H9 (cell line): ENCODE measurements around the gene MSMP. TPM values are rescaled to one million over a fixed set of nuclear protein-coding genes. Genes with fewer than 3 reads are reported as not detected.

Experiments used
- DNase-seq: peaks from one replicate; pipeline ENCODE4 v3.0.0-alpha.2; 2017
- H2AFZ ChIP-seq: one replicate; pipeline ENCODE4 v1.6.1; 2013; ENCODE audit warnings: mild to moderate bottlenecking, low read length, control low read depth, moderate library complexity
- H2AK5ac ChIP-seq: 2 replicates; pipeline ENCODE4 v1.6.1; 2013; ENCODE audit warnings: low read length, control low read depth, mixed read lengths; ENCODE audit not compliant: insufficient read length
- H2BK120ac ChIP-seq: one replicate; pipeline ENCODE4 v1.6.1; 2013; ENCODE audit warnings: low read depth, mild to moderate bottlenecking, low read length, control low read depth, inconsistent platforms; ENCODE audit not compliant: poor library complexity, severe bottlenecking
- H2BK12ac ChIP-seq: 2 replicates; pipeline ENCODE4 v1.6.1; 2013; ENCODE audit warnings: low read length, control low read depth, mixed read lengths, low read depth; ENCODE audit not compliant: insufficient read length
- H2BK15ac ChIP-seq: 2 replicates; pipeline ENCODE4 v1.6.1; 2013; ENCODE audit warnings: low read depth, low read length, control low read depth
- H2BK20ac ChIP-seq: one replicate; pipeline ENCODE4 v1.6.1; 2013; ENCODE audit warnings: low read depth, mild to moderate bottlenecking, low read length, control low read depth, inconsistent platforms; ENCODE audit not compliant: poor library complexity, severe bottlenecking
- H2BK5ac ChIP-seq: 2 replicates; pipeline ENCODE4 v1.6.1; 2013; ENCODE audit warnings: low read length, control low read depth, mixed read lengths; ENCODE audit not compliant: insufficient read length
- H3K14ac ChIP-seq: 2 replicates; pipeline ENCODE4 v1.6.1; 2013; ENCODE audit warnings: low read length, control low read depth; ENCODE audit not compliant: insufficient read depth
- H3K18ac ChIP-seq: 2 replicates; pipeline ENCODE4 v1.6.1; 2013; ENCODE audit warnings: low read depth, mild to moderate bottlenecking, mixed read lengths, low read length, control low read depth; ENCODE audit not compliant: insufficient read length
- H3K23ac ChIP-seq: 2 replicates; pipeline ENCODE4 v1.6.1; 2013; ENCODE audit warnings: low read length, control low read depth, mixed read lengths, low read depth; ENCODE audit not compliant: insufficient read length
- H3K23me2 ChIP-seq: 2 replicates; pipeline ENCODE4 v1.6.1; 2013; ENCODE audit warnings: low read depth, mild to moderate bottlenecking, mixed read lengths, low read length, control low read depth; ENCODE audit not compliant: insufficient read length, poor library complexity, severe bottlenecking
- H3K27ac ChIP-seq: 2 replicates; pipeline ENCODE4 v1.5.1; 2013; ENCODE audit warnings: low read length, control low read depth, mixed read lengths, low read depth; ENCODE audit not compliant: insufficient read length
- H3K27me3 ChIP-seq: 2 replicates; pipeline ENCODE4 v1.6.1; 2013; ENCODE audit warnings: low read length, control low read depth, inconsistent platforms; ENCODE audit not compliant: insufficient read depth
- H3K4ac ChIP-seq: 2 replicates; pipeline ENCODE4 v1.6.1; 2013; ENCODE audit warnings: low read depth, mild to moderate bottlenecking, control low read depth, inconsistent platforms, low read length, moderate library complexity
- H3K4me1 ChIP-seq: 2 replicates; pipeline ENCODE4 v1.6.1; 2013; ENCODE audit warnings: low read length, control low read depth, inconsistent platforms; ENCODE audit not compliant: insufficient read depth
- H3K4me2 ChIP-seq: 2 replicates; pipeline ENCODE4 v1.6.1; 2013; ENCODE audit warnings: low read length, control low read depth, mixed read lengths; ENCODE audit not compliant: insufficient read length, insufficient read depth
- H3K56ac ChIP-seq: 2 replicates; pipeline ENCODE4 v1.6.1; 2013; ENCODE audit warnings: low read depth, mild to moderate bottlenecking, mixed read lengths, low read length, control low read depth; ENCODE audit not compliant: insufficient read length
- H3K79me1 ChIP-seq: 2 replicates; pipeline ENCODE4 v1.6.1; 2013; ENCODE audit warnings: low read depth, mild to moderate bottlenecking, moderate library complexity, low read length, control low read depth, inconsistent platforms; ENCODE audit not compliant: insufficient read depth, poor library complexity, severe bottlenecking
- H3K79me2 ChIP-seq: 2 replicates; pipeline ENCODE4 v1.6.1; 2013; ENCODE audit warnings: low read length, control low read depth, inconsistent platforms; ENCODE audit not compliant: insufficient read depth
- H3K9ac ChIP-seq: 2 replicates; pipeline ENCODE4 v1.6.1; 2013; ENCODE audit warnings: low read length, control low read depth, mixed read lengths; ENCODE audit not compliant: insufficient read length; ENCODE audit errors: extremely low read depth
- H3K9me3 ChIP-seq: one replicate; pipeline ENCODE4 v1.6.1; 2013; ENCODE audit warnings: low read depth, low read length, inconsistent platforms; ENCODE audit not compliant: control insufficient read depth
- H3T11ph ChIP-seq: one replicate; pipeline ENCODE4 v1.6.1; 2013; ENCODE audit warnings: mild to moderate bottlenecking, low read length, control low read depth, inconsistent platforms
- H4K20me1 ChIP-seq: one replicate; pipeline ENCODE4 v1.6.1; 2013; ENCODE audit not compliant: control insufficient read depth, insufficient read length, insufficient read depth
- H4K5ac ChIP-seq: 2 replicates; pipeline ENCODE4 v1.6.1; 2013; ENCODE audit warnings: low read depth, mild to moderate bottlenecking, mixed read lengths, low read length, control low read depth; ENCODE audit not compliant: insufficient read length
- H4K8ac ChIP-seq: replicated peaks from 2 replicates; pipeline ENCODE4 v1.6.1; 2013; ENCODE audit warnings: low read length, control low read depth, mixed read lengths, low read depth; ENCODE audit not compliant: insufficient read length
- H4K91ac ChIP-seq: 2 replicates; pipeline ENCODE4 v1.6.1; 2013; ENCODE audit warnings: low read depth, mild to moderate bottlenecking, moderate library complexity, mixed read lengths, low read length, control low read depth; ENCODE audit not compliant: insufficient read length
- H3K27ac Mint-ChIP-seq, 3 experiments: 2 replicates in 2 of 3; 3 replicates in 1 of 3; pipeline ENCODE4 v1.8.0; 2020 to 2021; ENCODE audit warnings: mixed read lengths in 3 of 3, mild to moderate bottlenecking in 1 of 3, moderate library complexity in 1 of 3
- H3K27me3 Mint-ChIP-seq: 2 replicates; pipeline ENCODE4 v1.8.0; 2021; ENCODE audit warnings: low read depth, mild to moderate bottlenecking, moderate library complexity, mixed read lengths
- H3K36me3 Mint-ChIP-seq, 3 experiments: 2 replicates in 2 of 3; 3 replicates in 1 of 3; pipeline ENCODE4 v1.8.0; 2020 to 2021; ENCODE audit warnings: low read depth in 3 of 3, mixed read lengths in 3 of 3; ENCODE audit not compliant: insufficient read depth in 1 of 3
- H3K4me1 Mint-ChIP-seq, 2 experiments: 2 replicates each; pipeline ENCODE4 v1.8.0; 2020; ENCODE audit warnings: mixed read lengths in 2 of 2
- H3K4me3 Mint-ChIP-seq, 2 experiments: 2 replicates in 1 of 2; 3 replicates in 1 of 2; pipeline ENCODE4 v1.8.0; 2020 to 2021; ENCODE audit warnings: mild to moderate bottlenecking in 2 of 2, mixed read lengths in 2 of 2, moderate library complexity in 1 of 2
- H3K9me3 Mint-ChIP-seq, 2 experiments: 2 replicates in 1 of 2; 3 replicates in 1 of 2; pipeline ENCODE4 v1.8.0; 2020; ENCODE audit warnings: mild to moderate bottlenecking in 2 of 2, mixed read lengths in 2 of 2, moderate library complexity in 1 of 2
- CTCF ChIP-seq: fragments of 200-600 bp; sonication (generic); conservative IDR thresholded peaks from 3 replicates; pipeline ENCODE4 v1.8.0; 2021; ENCODE audit warnings: antibody characterized with exemption, mild to moderate bottlenecking
- WGBS: extraction: QIAGEN DNeasy Blood & Tissue Kit; methylation state at CpG from one replicate; pipeline ENCODE4 v1.1.7; 2013; ENCODE audit warnings: missing lambda C conversion rate, low lambda C conversion rate, mixed read lengths; ENCODE audit not compliant: insufficient read length; ENCODE audit errors: extremely low coverage; 5-methylcytosine and 5-hydroxymethylcytosine counted together
- total RNA-seq: library from RNA; stranded (reverse); gene quantifications from 2 replicates; pipeline ENCODE4 v1.2.1, GENCODE V29; 2021

The MSMP gene
- total RNA-seq, 1 experiment from 2014 or later = 0.83 TPM

GRCh38 chr9:35750256-35750531, 3.9 kb downstream of the MSMP start:
- Histone ChIP-seq H2AFZ (no peak overlapping the region), H2AK5ac (no peak overlapping the region), H3K56ac (no peak overlapping the region), H3K4ac (no peak overlapping the region), H4K8ac (no peak overlapping the region), H3K9me3 (no peaks in the 10 kb centered on the region), H3K79me1 (peaks cover 19% of the 10 kb centered on the region), H2BK12ac (no peak overlapping the region), H3K27ac (no peak overlapping the region), H3K9ac (no peak overlapping the region), H3K18ac (no peak overlapping the region), H3K27me3 (no peaks in the 10 kb centered on the region), H2BK120ac (no peak overlapping the region), H3K14ac (no peak overlapping the region), H3K23ac (no peak overlapping the region), H3K4me1 (peaks cover 3% of the 10 kb centered on the region; the same call in 1 of the 2 replicates), H3T11ph (no peak overlapping the region), H3K4me2 (peak overlapping the region; percentile 91), H2BK20ac (no peak overlapping the region), H4K20me1 (no peaks in the 10 kb centered on the region), H3K23me2 (peaks cover 18% of the 10 kb centered on the region), H2BK5ac (no peak overlapping the region), H4K5ac (no peak overlapping the region), H4K91ac (no peak overlapping the region), H2BK15ac (no peak overlapping the region), H3K79me2 (peaks cover 21% of the 10 kb centered on the region)
- Mint-ChIP-seq H3K27me3 (no peaks in the 10 kb centered on the region), H3K27ac (no peak overlapping the region; a peak in 1 of 7 replicates), H3K4me3 (peak overlapping the region; percentile 91 to 95), H3K4me1 (peaks cover 28% of the 10 kb centered on the region in 2 experiments), H3K36me3 (peaks cover 16 to 58% (median 53%) of the 10 kb centered on the region in 3 experiments; a peak in 6 of 7 replicates), H3K9me3 (no peaks in the 10 kb centered on the region)
- DNase-seq = no peak
- WGBS = no CpG with 5 or more reads among the region's 4 CpGs
- TF ChIP-seq CTCF = no peak
